Upper lobe of left lung (tissue), 6 donors: ENCODE results near the gene WDR53. TPM values are rescaled to one million over a fixed set of nuclear protein-coding genes. Genes with fewer than 3 reads are reported as not detected.
A peak's percentile ranks its signal among the peaks of the same experiment; 100 is the strongest.

Experiments used
- ATAC-seq, 2 donors: fragments of 200-7000 bp; cut with Tn5 transposase; one replicate each; pipeline ENCODE4 v1.9.1; 2022; ENCODE audit warnings: mild to moderate bottlenecking in 2 of 2, moderate library complexity in 2 of 2; ENCODE audit not compliant: low FRiP score in 2 of 2
- DNase-seq, 2 donors: peaks; one replicate each; pipeline ENCODE4 v3.0.0-alpha.2; 2019 to 2020
- H3K27ac ChIP-seq, 4 donors: fragments of 200-600 bp; sonication (generic); one replicate each; pipeline ENCODE4 v1.5.1; 2016 to 2019
- H3K27me3 ChIP-seq, 4 donors: fragments of 200-600 bp; sonication (generic); one replicate each; pipeline ENCODE4 v1.5.1; 2017 to 2019
- H3K36me3 ChIP-seq, 4 donors: fragments of 200-600 bp; sonication (generic); one replicate each; pipeline ENCODE4 v1.5.1; 2016 to 2019
- H3K4me1 ChIP-seq, 4 donors: fragments of 200-600 bp; sonication (generic); one replicate each; pipeline ENCODE4 v1.5.1; 2018 to 2019
- H3K4me3 ChIP-seq, 4 donors: fragments of 200-600 bp; sonication (generic); one replicate each; pipeline ENCODE4 v1.5.1; 2017 to 2019; ENCODE audit warnings: mild to moderate bottlenecking in 2 of 4, moderate library complexity in 1 of 4
- H3K9me3 ChIP-seq, 4 donors: fragments of 200-600 bp; sonication (generic); one replicate each; pipeline ENCODE4 v1.5.1; 2018 to 2019
- CTCF ChIP-seq, 6 experiments: fragments of 450-650 bp in 4 of 6; fragments of 200-600 bp in 2 of 6; sonication (generic) in 2 of 6; IDR thresholded peaks; one replicate each; pipeline ENCODE4 v1.5.1; 2016 to 2019; ENCODE audit warnings: antibody characterized with exemption in 6 of 6
- EP300 ChIP-seq, 4 donors: sonication (generic); formaldehyde crosslinking; IDR thresholded peaks; one replicate each; pipeline ENCODE4 v1.5.1; 2017; ENCODE audit warnings: antibody characterized with exemption in 4 of 4, control low read depth in 2 of 4
- POLR2A ChIP-seq, 4 donors: fragments of 450-650 bp; IDR thresholded peaks; one replicate each; pipeline ENCODE4 v1.5.1; 2016 to 2017; ENCODE audit warnings: antibody characterized with exemption in 4 of 4, mild to moderate bottlenecking in 2 of 4
- POLR2AphosphoS5 ChIP-seq, 2 donors: sonication (generic); formaldehyde crosslinking; IDR thresholded peaks; one replicate each; pipeline ENCODE4 v1.5.1; 2017; ENCODE audit warnings: antibody characterized with exemption in 2 of 2
- WGBS, 2 donors: methylation state at CpG; one replicate each; pipeline ENCODE4 v1.1.5; 2017 to 2018; 5-methylcytosine and 5-hydroxymethylcytosine counted together
- total RNA-seq, 6 donors: library from RNA; depleted of rRNA in 4 of 6; stranded (reverse); fragments of >200 nt in 4 of 6; gene quantifications; one replicate each; pipeline versions ENCODE4 v1.1.0 to v1.2.1, GENCODE V29; 2016 to 2021
- donor health status: DM: no; HTN: no; CAD: no; lungs with moderate emphysema.
- donor health status: DM: no; HTN: yes; CAD: no; lungs with severe emphysema.

WDR53 gene
- total RNA-seq, 6 donors from 2014 or later, result 1.00 to 31.4 (median 8.7) TPM

GRCh38 chr3:196609805-196610515 lies 41.6 kb upstream of the WDR53 start:
- WGBS, 2 donors, result 70 to 78% methylated on average over 6 of the region's 6 CpGs
- ATAC-seq (peak in 1 of 2 donors; percentile 36), DNase-seq (no peak)
- H3K4me1 ChIP-seq, result peaks cover 14 to 25% (median 22%) of the 10 kb centered on the region in 4 donors
- H3K9me3 ChIP-seq, result no peaks in the 10 kb centered on the region
- TF ChIP-seq POLR2A (IDR thresholded peaks at IDR 0.05) (no peak), CTCF (IDR thresholded peaks at IDR 0.05) (no peak), POLR2AphosphoS5 (IDR thresholded peaks at IDR 0.05) (no peak), EP300 (IDR thresholded peaks at IDR 0.05) (no peak)
- no peaks in the 10 kb centered on the region for H3K27me3 ChIP-seq
- no peak overlapping the region for H3K4me3 ChIP-seq
- no peaks in the 10 kb centered on the region for H3K36me3 ChIP-seq
- H3K27ac ChIP-seq, result peak overlapping the region in 3 of 4 donors; percentile 23 to 73 (median 50)

- H3K36me3 ChIP-seq, result no peaks in the 10 kb centered on the region
- peak overlapping the region in 3 of 4 donors; percentile 18 to 73 (median 50) for H3K27ac ChIP-seq
- H3K4me1 ChIP-seq, result peaks cover 14 to 25% (median 22%) of the 10 kb centered on the region in 4 donors
- ATAC-seq (peak; percentile 96 to 98), DNase-seq (peak; percentile 88 to 93)
- H3K4me3 ChIP-seq, result no peak overlapping the region
- no peak for TF ChIP-seq EP300 (IDR thresholded peaks at IDR 0.05)
- TF ChIP-seq CTCF (IDR thresholded peaks at IDR 0.05), result peak; percentile 80 to 89 (median 84)
- no peaks in the 10 kb centered on the region for H3K9me3 ChIP-seq
- no peaks in the 10 kb centered on the region for H3K27me3 ChIP-seq
- 11 to 13% methylated on average over 5 of the region's 5 CpGs for WGBS, 2 donors
Observed at GRCh38 chr3:196609343-196609775, 41.0 kb upstream of the WDR53 start.

- Histone ChIP-seq H3K9me3 (no peaks in the 10 kb centered on the region), H3K36me3 (no peaks in the 10 kb centered on the region), H3K27ac (no peak overlapping the region), H3K27me3 (no peaks in the 10 kb centered on the region), H3K4me3 (no peak overlapping the region), H3K4me1 (peaks cover 14 to 25% (median 22%) of the 10 kb centered on the region in 4 donors)
- TF ChIP-seq EP300 (IDR thresholded peaks at IDR 0.05) (no peak), POLR2AphosphoS5 (IDR thresholded peaks at IDR 0.05) (no peak), CTCF (IDR thresholded peaks at IDR 0.05) (no peak), POLR2A (IDR thresholded peaks at IDR 0.05) (no peak)
- ATAC-seq (no peak), DNase-seq (no peak)
- WGBS, 2 donors, result 93 to 98% methylated on average over 2 of the region's 2 CpGs
Observed at GRCh38 chr3:196608693-196609092, 40.3 kb upstream of the WDR53 start.

- Histone ChIP-seq H3K27me3 (no peaks in the 10 kb centered on the region), H3K9me3 (no peaks in the 10 kb centered on the region), H3K27ac (no peak overlapping the region), H3K4me3 (no peak overlapping the region), H3K4me1 (peaks cover under 1 to 4% (median 1%) of the 10 kb centered on the region in 4 donors), H3K36me3 (no peaks in the 10 kb centered on the region)
- 57 to 66% methylated on average over 13 of the region's 13 CpGs for WGBS, 2 donors
- ATAC-seq, result no peak
- no peak for TF ChIP-seq POLR2AphosphoS5 (IDR thresholded peaks at IDR 0.05)
- TF ChIP-seq POLR2A (IDR thresholded peaks at IDR 0.05), result no peak
- no peak for TF ChIP-seq EP300 (IDR thresholded peaks at IDR 0.05)
- TF ChIP-seq CTCF (IDR thresholded peaks at IDR 0.05), result no peak
- no peak for DNase-seq
Observed at GRCh38 chr3:196604548-196604947, 36.2 kb upstream of the WDR53 start.

- ATAC-seq (no peak), DNase-seq (no peak)
- H3K9me3 ChIP-seq, result no peaks in the 10 kb centered on the region
- no peaks in the 10 kb centered on the region for H3K27me3 ChIP-seq
- no peak overlapping the region for H3K4me3 ChIP-seq
- no peaks in the 10 kb centered on the region for H3K36me3 ChIP-seq
- TF ChIP-seq EP300 (IDR thresholded peaks at IDR 0.05) (no peak), POLR2A (IDR thresholded peaks at IDR 0.05) (no peak), CTCF (IDR thresholded peaks at IDR 0.05) (no peak), POLR2AphosphoS5 (IDR thresholded peaks at IDR 0.05) (no peak)
- H3K4me1 ChIP-seq, result no peaks in the 10 kb centered on the region
- no peak overlapping the region for H3K27ac ChIP-seq
- WGBS, 2 donors, result 59 to 64% methylated on average over 7 of the region's 7 CpGs
Observed at GRCh38 chr3:196603683-196604082, 35.3 kb upstream of the WDR53 start.
